Brain microvascular endothelial cell (primary cell): ENCODE measurements around the gene INSIG2.

Experiments
- DNase-seq: peaks from one replicate; pipeline ENCODE4 v3.0.0-alpha.2; 2020
- H3K27ac ChIP-seq: fragments of 250-450 bp; sonication (Bioruptor Pico); 2 replicates; pipeline ENCODE4 v1.5.1; 2020; ENCODE audit warnings: mild to moderate bottlenecking, moderate library complexity
- H3K27me3 ChIP-seq: fragments of 250-450 bp; sonication (Bioruptor Pico); replicated peaks from 2 replicates; pipeline ENCODE4 v1.5.1; 2020; ENCODE audit warnings: mild to moderate bottlenecking
- H3K36me3 ChIP-seq: fragments of 250-450 bp; sonication (Bioruptor Pico); replicated peaks from 2 replicates; pipeline ENCODE4 v1.5.1; 2020; ENCODE audit warnings: mild to moderate bottlenecking
- H3K4me3 ChIP-seq: 2 replicates; pipeline ENCODE4 v1.5.1; 2011; ENCODE audit warnings: low read depth, mild to moderate bottlenecking, control low read depth, low read length, moderate library complexity
- CTCF ChIP-seq: IDR thresholded peaks from 2 replicates; pipeline ENCODE4 v1.5.1; 2011; ENCODE audit warnings: low read depth, mild to moderate bottlenecking, moderate library complexity, low read length, control low read depth, inconsistent platforms; ENCODE audit errors: missing control alignments
- in situ Hi-C: cut with HindIII; loops from 2 replicates; pipeline ENCODE4 v1.10.0; 2017; ENCODE audit warnings: low sequenced_read_pairs, low pct_ligation_motif_present

Gene INSIG2

GRCh38 chr2:118145806-118146205, 57.5 kb downstream of the INSIG2 start:
- no peak for DNase-seq
- Histone ChIP-seq H3K4me3 (no peak overlapping the region), H3K36me3 (no peaks in the 10 kb centered on the region), H3K27me3 (no peaks in the 10 kb centered on the region), H3K27ac (no peak overlapping the region)
- in situ Hi-C loops: no loop called here
- TF ChIP-seq CTCF: no peak

GRCh38 chr2:118146315-118147283, 58.3 kb downstream of the INSIG2 start:
- Histone ChIP-seq H3K27me3 (no peaks in the 10 kb centered on the region), H3K4me3 (no peak overlapping the region), H3K27ac (no peak overlapping the region), H3K36me3 (no peaks in the 10 kb centered on the region)
- DNase-seq: no peak
- in situ Hi-C loops: no loop called here
- TF ChIP-seq CTCF: no peak

GRCh38 chr2:118148133-118148532, 59.9 kb downstream of the INSIG2 start:
- Histone ChIP-seq H3K4me3 (no peak overlapping the region), H3K36me3 (no peaks in the 10 kb centered on the region), H3K27ac (no peak overlapping the region), H3K27me3 (no peaks in the 10 kb centered on the region)
- no peak for TF ChIP-seq CTCF
- DNase-seq: no peak
- in situ Hi-C loops: no loop called here

- Histone ChIP-seq H3K27me3 (no peaks in the 10 kb centered on the region), H3K36me3 (no peaks in the 10 kb centered on the region), H3K27ac (no peak overlapping the region), H3K4me3 (no peak overlapping the region)
- in situ Hi-C loops: no loop called here
- DNase-seq: no peak
- TF ChIP-seq CTCF: no peak
These were observed 60.5 kb downstream of the INSIG2 start for GRCh38 chr2:118148809-118149208.

GRCh38 chr2:118150294-118150693, 62.0 kb downstream of the INSIG2 start:
- in situ Hi-C loops: no loop called here
- Histone ChIP-seq H3K27ac (no peak overlapping the region), H3K4me3 (no peak overlapping the region), H3K27me3 (no peaks in the 10 kb centered on the region), H3K36me3 (no peaks in the 10 kb centered on the region)
- DNase-seq: no peak
- no peak for TF ChIP-seq CTCF

- in situ Hi-C loops: no loop called here
- no peak for DNase-seq
- no peak overlapping the region for H3K4me3 ChIP-seq
- TF ChIP-seq CTCF: no peak
- no peak overlapping the region for H3K27ac ChIP-seq
- H3K27me3 ChIP-seq: no peaks in the 10 kb centered on the region
- no peaks in the 10 kb centered on the region for H3K36me3 ChIP-seq
These were observed 63.6 kb downstream of the INSIG2 start for GRCh38 chr2:118151831-118152230.
